ENCODE results near the gene HSP90AB1.

DNA sequence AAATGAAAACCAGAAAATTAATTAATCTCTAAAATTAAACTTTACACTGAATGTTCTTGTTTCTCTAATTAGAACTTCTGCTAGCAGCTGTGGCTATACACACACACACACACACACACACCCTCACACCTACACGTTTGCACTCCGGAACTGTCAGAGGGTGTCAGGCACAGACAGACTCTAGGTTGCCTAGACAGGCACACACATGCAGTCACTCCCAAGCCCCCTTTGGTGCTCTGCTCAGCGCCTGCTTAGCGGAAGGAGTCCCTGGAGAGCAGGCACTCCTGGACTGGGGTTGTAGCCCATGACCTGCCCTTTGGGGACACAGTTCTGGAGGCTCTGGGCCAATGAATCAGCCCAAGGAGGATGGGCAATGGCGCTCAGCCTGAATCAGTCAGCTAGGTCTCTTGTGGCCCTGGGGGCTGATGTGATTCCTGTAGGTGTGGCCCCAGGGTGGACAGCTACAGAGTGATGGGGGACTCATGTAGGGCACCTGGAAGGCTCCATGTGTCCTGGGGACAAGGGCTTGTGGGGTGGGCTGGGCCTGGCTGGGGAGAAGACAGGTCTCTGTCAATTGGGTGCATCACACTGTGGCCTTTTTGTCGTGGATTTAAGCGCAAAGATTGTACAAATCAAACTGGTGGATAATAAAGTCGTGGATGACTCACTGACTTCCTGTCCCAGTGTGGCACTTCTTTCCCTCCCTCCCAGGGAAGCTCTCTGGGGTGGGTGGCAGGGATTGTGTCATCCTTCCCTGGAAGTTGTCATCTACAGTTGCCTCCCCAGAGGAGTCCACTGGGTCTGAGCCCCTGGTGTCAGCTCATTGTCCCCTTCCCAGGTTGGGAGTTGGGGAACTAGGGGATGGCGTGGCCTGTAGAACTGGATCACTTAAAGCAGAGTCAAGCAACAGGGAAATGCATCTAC lies 32.1 kb downstream of the HSP90AB1 start:
- TF ChIP-seq POLR2AphosphoS5 (IDR thresholded peaks at IDR 0.05) (no peak), POLR2A (IDR thresholded peaks at IDR 0.05) (no peak)
- TF ChIP-seq, protein P1, sequence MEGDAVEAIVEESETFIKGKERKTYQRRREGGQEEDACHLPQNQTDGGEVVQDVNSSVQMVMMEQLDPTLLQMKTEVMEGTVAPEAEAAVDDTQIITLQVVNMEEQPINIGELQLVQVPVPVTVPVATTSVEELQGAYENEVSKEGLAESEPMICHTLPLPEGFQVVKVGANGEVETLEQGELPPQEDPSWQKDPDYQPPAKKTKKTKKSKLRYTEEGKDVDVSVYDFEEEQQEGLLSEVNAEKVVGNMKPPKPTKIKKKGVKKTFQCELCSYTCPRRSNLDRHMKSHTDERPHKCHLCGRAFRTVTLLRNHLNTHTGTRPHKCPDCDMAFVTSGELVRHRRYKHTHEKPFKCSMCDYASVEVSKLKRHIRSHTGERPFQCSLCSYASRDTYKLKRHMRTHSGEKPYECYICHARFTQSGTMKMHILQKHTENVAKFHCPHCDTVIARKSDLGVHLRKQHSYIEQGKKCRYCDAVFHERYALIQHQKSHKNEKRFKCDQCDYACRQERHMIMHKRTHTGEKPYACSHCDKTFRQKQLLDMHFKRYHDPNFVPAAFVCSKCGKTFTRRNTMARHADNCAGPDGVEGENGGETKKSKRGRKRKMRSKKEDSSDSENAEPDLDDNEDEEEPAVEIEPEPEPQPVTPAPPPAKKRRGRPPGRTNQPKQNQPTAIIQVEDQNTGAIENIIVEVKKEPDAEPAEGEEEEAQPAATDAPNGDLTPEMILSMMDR (IDR thresholded peaks at IDR 0.05), result no peak
